ENCODE data around the gene PLCZ1.

GRCh38 chr12:18676996-18677588 lies 60.7 kb downstream of the PLCZ1 start:
- TF ChIP-seq CTCF (IDR thresholded peaks at IDR 0.05; ENCODE audit: low read length) (no peak), EZH2 (IDR thresholded peaks at IDR 0.05; ENCODE audit: borderline replicate concordance, low read length) (no peak)
